HL-60 (cell line): Measurements from ENCODE around the gene TUBB4B.

Source experiments
- GABPA ChIP-seq: IDR thresholded peaks from 2 replicates; pipeline ENCODE4 v1.6.1; 2012; ENCODE audit warnings: low read depth
- POLR2AphosphoS5 ChIP-seq: IDR thresholded peaks from 2 replicates; pipeline ENCODE4 v1.6.1; 2012; ENCODE audit warnings: low read depth
- TF ChIP-seq, protein P1 (sequence below): IDR thresholded peaks from one replicate; pipeline ENCODE4 v1.5.1; 2011; ENCODE audit warnings: low read length, control low read depth, inconsistent platforms; ENCODE audit not compliant: insufficient read depth

DNA sequence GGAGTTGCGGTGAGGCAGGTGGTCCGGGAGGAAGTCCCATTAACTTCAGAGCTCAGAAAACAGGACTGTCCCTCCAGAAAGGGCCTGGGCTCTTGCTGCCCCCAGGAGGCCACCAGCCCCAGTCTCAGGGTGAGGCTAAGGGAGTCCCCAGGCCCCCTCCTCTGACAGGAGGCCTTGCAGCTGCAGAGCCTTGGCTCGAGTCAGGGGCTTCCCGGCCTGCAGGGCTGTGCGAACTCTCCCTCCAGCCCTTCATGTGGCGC, 6.8 kb downstream of the TUBB4B start:
- TF ChIP-seq POLR2AphosphoS5, result no peak
- TF ChIP-seq GABPA, result no peak
- TF ChIP-seq, protein P1, sequence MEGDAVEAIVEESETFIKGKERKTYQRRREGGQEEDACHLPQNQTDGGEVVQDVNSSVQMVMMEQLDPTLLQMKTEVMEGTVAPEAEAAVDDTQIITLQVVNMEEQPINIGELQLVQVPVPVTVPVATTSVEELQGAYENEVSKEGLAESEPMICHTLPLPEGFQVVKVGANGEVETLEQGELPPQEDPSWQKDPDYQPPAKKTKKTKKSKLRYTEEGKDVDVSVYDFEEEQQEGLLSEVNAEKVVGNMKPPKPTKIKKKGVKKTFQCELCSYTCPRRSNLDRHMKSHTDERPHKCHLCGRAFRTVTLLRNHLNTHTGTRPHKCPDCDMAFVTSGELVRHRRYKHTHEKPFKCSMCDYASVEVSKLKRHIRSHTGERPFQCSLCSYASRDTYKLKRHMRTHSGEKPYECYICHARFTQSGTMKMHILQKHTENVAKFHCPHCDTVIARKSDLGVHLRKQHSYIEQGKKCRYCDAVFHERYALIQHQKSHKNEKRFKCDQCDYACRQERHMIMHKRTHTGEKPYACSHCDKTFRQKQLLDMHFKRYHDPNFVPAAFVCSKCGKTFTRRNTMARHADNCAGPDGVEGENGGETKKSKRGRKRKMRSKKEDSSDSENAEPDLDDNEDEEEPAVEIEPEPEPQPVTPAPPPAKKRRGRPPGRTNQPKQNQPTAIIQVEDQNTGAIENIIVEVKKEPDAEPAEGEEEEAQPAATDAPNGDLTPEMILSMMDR, result no peak
